HCT116 (cell line): ENCODE results near the gene CLEC11A. TPM values are rescaled to one million over a fixed set of nuclear protein-coding genes. Genes with fewer than 3 reads are reported as not detected.

Experiments used
- ATAC-seq: fragments of 200-7000 bp; cut with Tn5 transposase; 2 replicates; pipeline ENCODE4 v1.9.1; 2020; ENCODE audit warnings: mild to moderate bottlenecking, moderate library complexity
- BruUV-seq: library from RNA; stranded (reverse); fragments of 400-500 nt; replicated peaks from 2 replicates; lab custom pipeline; 2021; lab: Mats Ljungman, UMichigan
- CTCF ChIA-PET: fragments of 300-600 bp; sonication (Branson Sonifier 250); formaldehyde crosslinking; loops from one replicate; lab custom pipeline; 2021; ENCODE audit warnings: antibody characterized with exemption; lab: Charles Lee
- POLR2A ChIA-PET: fragments of 300-600, 350-600 bp; sonication (Branson Sonifier 250); formaldehyde crosslinking; loops from one replicate; lab custom pipeline; 2021; ENCODE audit warnings: antibody characterized with exemption; lab: Charles Lee
- RAD21 ChIA-PET, 2 experiments: fragments of 300-600 bp; sonication (Branson Sonifier 250); formaldehyde crosslinking; loops; one replicate each; lab custom pipeline; 2023; ENCODE audit warnings: low total read pairs in 2 of 2; ENCODE audit not compliant: uncharacterized antibody in 2 of 2, unreplicated experiment in 2 of 2, low non-redundant PET in 1 of 2; lab: Charles Lee
- DNase-seq: peaks from one replicate; pipeline ENCODE4 v3.0.0-alpha.2; 2010; ENCODE audit warnings: low read depth, low spot score
- H2AFZ ChIP-seq: fragments of 200-600 bp; shearing (Covaris generic), sonication (generic); 2 replicates; pipeline ENCODE4 v1.6.1; 2017; ENCODE audit warnings: low read depth, mixed run types, mixed read lengths, antibody characterized with exemption, low read length; ENCODE audit not compliant: poor library complexity, severe bottlenecking
- H3K27ac ChIP-seq: 2 replicates; pipeline ENCODE4 v1.5.1; 2012; ENCODE audit warnings: low read depth, low read length
- H3K27me3 ChIP-seq: fragments of 200-600 bp; sonication (generic); 2 replicates; pipeline ENCODE4 v1.6.1; 2016; ENCODE audit warnings: mixed run types, low read length, mixed read lengths; ENCODE audit not compliant: insufficient read depth
- H3K36me3 ChIP-seq, 2 experiments: fragments of 200-500 bp in 1 of 2; fragments of 200-600 bp in 1 of 2; sonication (Bioruptor generic) in 1 of 2; sonication (generic) in 1 of 2; 2 replicates each; pipeline versions ENCODE4 v1.5.1 to v1.6.1; 2014 to 2016; ENCODE audit warnings: low read length in 2 of 2, inconsistent platforms in 1 of 2, mixed read lengths in 1 of 2, mixed run types in 1 of 2; ENCODE audit not compliant: insufficient read depth in 2 of 2, control insufficient read depth in 1 of 2
- H3K4me1 ChIP-seq, 2 experiments: fragments of 200-600 bp in 1 of 2; sonication (generic) in 1 of 2; 2 replicates each; pipeline versions ENCODE4 v1.5.1 to v1.6.1; 2012 to 2017; ENCODE audit warnings: low read length in 2 of 2, inconsistent platforms in 1 of 2, mild to moderate bottlenecking in 1 of 2, mixed read lengths in 1 of 2, mixed run types in 1 of 2, moderate library complexity in 1 of 2; ENCODE audit not compliant: insufficient read depth in 2 of 2, control insufficient read depth in 1 of 2
- H3K4me2 ChIP-seq: fragments of 200-600 bp; sonication (generic); 2 replicates; pipeline ENCODE4 v1.6.1; 2017; ENCODE audit warnings: mixed run types, low read length, mixed read lengths
- H3K4me3 ChIP-seq, 2 experiments: fragments of 200-600 bp in 1 of 2; sonication (generic) in 1 of 2; replicated peaks in 1 of 2; 2 replicates each; pipeline ENCODE4 v1.5.1; 2011 to 2016; ENCODE audit warnings: low read length in 2 of 2, control low read depth in 1 of 2, low read depth in 1 of 2, mild to moderate bottlenecking in 1 of 2, mixed read lengths in 1 of 2, mixed run types in 1 of 2
- H3K79me2 ChIP-seq: fragments of 200-600 bp; sonication (generic); 2 replicates; pipeline ENCODE4 v1.6.1; 2017; ENCODE audit warnings: mild to moderate bottlenecking, mixed run types, low read length, moderate library complexity, mixed read lengths; ENCODE audit not compliant: insufficient read depth
- H3K9ac ChIP-seq: fragments of 200-600 bp; sonication (generic); 2 replicates; pipeline ENCODE4 v1.6.1; 2016; ENCODE audit warnings: low read length, mixed read lengths
- H3K9me2 ChIP-seq: fragments of 200-600 bp; sonication (generic), shearing (Covaris generic); 2 replicates; pipeline ENCODE4 v1.6.1; 2017; ENCODE audit warnings: mixed run types, mild to moderate bottlenecking, moderate library complexity; ENCODE audit not compliant: insufficient read depth
- H3K9me3 ChIP-seq, 2 experiments: fragments of 200-500 bp in 1 of 2; fragments of 200-600 bp in 1 of 2; sonication (Bioruptor generic) in 1 of 2; sonication (generic) in 1 of 2; 2 replicates each; pipeline ENCODE4 v1.6.1; 2014 to 2017; ENCODE audit warnings: low read length in 2 of 2, mixed read lengths in 2 of 2, inconsistent platforms in 1 of 2, low read depth in 1 of 2, mild to moderate bottlenecking in 1 of 2, mixed run types in 1 of 2, moderate library complexity in 1 of 2; ENCODE audit not compliant: control insufficient read depth in 1 of 2, insufficient read depth in 1 of 2
- H4K20me1 ChIP-seq: fragments of 200-600 bp; sonication (generic), shearing (Covaris generic); 2 replicates; pipeline ENCODE4 v1.6.1; 2017; ENCODE audit warnings: mixed run types, mild to moderate bottlenecking, moderate library complexity; ENCODE audit not compliant: insufficient read depth
- ATF3 ChIP-seq: IDR thresholded peaks from 2 replicates; pipeline ENCODE4 v1.6.1; 2012
- CEBPB ChIP-seq: IDR thresholded peaks from 2 replicates; pipeline ENCODE4 v1.6.1; 2012; ENCODE audit warnings: low read depth
- CTCF ChIP-seq, 3 experiments: fragments of 200-600 bp in 1 of 3; sonication (generic) in 1 of 3; IDR thresholded peaks in 2 of 3; conservative IDR thresholded peaks in 1 of 3; 2 replicates each; pipeline ENCODE4 v1.5.1; 2012 to 2017; ENCODE audit warnings: low read depth in 2 of 3, low read length in 2 of 3, antibody characterized with exemption in 1 of 3, borderline replicate concordance in 1 of 3, control low read depth in 1 of 3, mild to moderate bottlenecking in 1 of 3, mixed read lengths in 1 of 3, mixed run types in 1 of 3, moderate library complexity in 1 of 3; ENCODE audit not compliant: insufficient read depth in 1 of 3
- ELF1 ChIP-seq: IDR thresholded peaks from 2 replicates; pipeline ENCODE4 v1.6.1; 2012; ENCODE audit warnings: low read depth, borderline replicate concordance
- EZH2 ChIP-seq: fragments of 200-600 bp; sonication (generic); IDR thresholded peaks from 2 replicates; pipeline ENCODE4 v1.6.1; 2017; ENCODE audit warnings: antibody characterized with exemption, mixed run types
- EZH2phosphoT487 ChIP-seq: fragments of 200-600 bp; IDR thresholded peaks from 2 replicates; pipeline ENCODE4 v1.6.1; 2018; ENCODE audit warnings: antibody characterized with exemption, borderline replicate concordance
- FOSL1 ChIP-seq: IDR thresholded peaks from 2 replicates; pipeline ENCODE4 v1.6.1; 2012; ENCODE audit warnings: low read depth
- MAX ChIP-seq: IDR thresholded peaks from 2 replicates; pipeline ENCODE4 v1.6.1; 2012
- POLR2A ChIP-seq: IDR thresholded peaks from 2 replicates; pipeline ENCODE4 v1.7.0; 2011; ENCODE audit warnings: borderline replicate concordance; ENCODE audit not compliant: insufficient read depth, insufficient read length; ENCODE audit errors: extremely low read depth
- RAD21 ChIP-seq: IDR thresholded peaks from 2 replicates; pipeline ENCODE4 v1.6.1; 2012; ENCODE audit warnings: low read depth, mild to moderate bottlenecking
- REST ChIP-seq: IDR thresholded peaks from 2 replicates; pipeline ENCODE4 v1.6.1; 2012; ENCODE audit warnings: low read depth
- SIN3A ChIP-seq: IDR thresholded peaks from 2 replicates; pipeline ENCODE4 v1.6.1; 2012; ENCODE audit warnings: low read depth
- SP1 ChIP-seq: IDR thresholded peaks from 2 replicates; pipeline ENCODE4 v1.6.1; 2012; ENCODE audit warnings: low read depth
- SRF ChIP-seq: IDR thresholded peaks from 2 replicates; pipeline ENCODE4 v1.6.1; 2012; ENCODE audit warnings: low read depth
- TCF7L2 ChIP-seq: IDR thresholded peaks from 2 replicates; pipeline ENCODE4 v1.7.0; 2011; ENCODE audit warnings: borderline replicate concordance, inconsistent platforms; ENCODE audit not compliant: insufficient read depth, insufficient read length; ENCODE audit errors: extremely low read depth
- YY1 ChIP-seq: IDR thresholded peaks from 2 replicates; pipeline ENCODE4 v1.6.1; 2011; ENCODE audit warnings: low read length, low read depth, moderate library complexity, mild to moderate bottlenecking; ENCODE audit not compliant: insufficient replicate concordance; ENCODE audit errors: extremely low read depth
- ZBTB33 ChIP-seq: IDR thresholded peaks from 2 replicates; pipeline ENCODE4 v1.6.1; 2011; ENCODE audit warnings: mild to moderate bottlenecking, low read length, moderate library complexity; ENCODE audit not compliant: insufficient replicate concordance; ENCODE audit errors: extremely low read depth
- ZNF274 ChIP-seq: fragments of 200-500 bp; sonication (Bioruptor generic); IDR thresholded peaks from 2 replicates; pipeline ENCODE4 v1.6.1; 2014; ENCODE audit warnings: mild to moderate bottlenecking, low read depth, low read length, inconsistent platforms
- intact Hi-C: fragments of 100-400 bp; cut with micrococcal nuclease; formaldehyde crosslinking; loops from 2 replicates; pipeline ENCODE4 v1.10.0; 2022
- total RNA-seq: library from RNA; stranded (reverse); gene quantifications from one replicate; pipeline ENCODE4 v1.2.1, GENCODE V29; 2021; ENCODE audit not compliant: unreplicated experiment

Gene CLEC11A
- total RNA-seq, 1 experiment from 2014 or later = 7.1 TPM

GRCh38 chr19:50749490-50749889 is 26.3 kb downstream of the CLEC11A start:
- H4K20me1 ChIP-seq = no peaks in the 10 kb centered on the region
- POLR2A ChIA-PET = no interaction called here
- H3K27me3 ChIP-seq = no peaks in the 10 kb centered on the region
- CTCF ChIA-PET = interaction anchor here (1.8 kb wide), 1 partner anchor 25 kb away, joined by 7 read pairs; no protein-coding TSS in a partner anchor
- ATAC-seq (no peak), DNase-seq (no peak)
- no peak overlapping the region for H3K4me3 ChIP-seq
- no peaks in the 10 kb centered on the region for H3K79me2 ChIP-seq
- no peaks in the 10 kb centered on the region for H3K9me3 ChIP-seq
- RAD21 ChIA-PET = no interaction called here
- no peak overlapping the region for H3K27ac ChIP-seq
- H3K4me1 ChIP-seq = no peaks in the 10 kb centered on the region
- no peak overlapping the region for H2AFZ ChIP-seq
- H3K36me3 ChIP-seq = no peaks in the 10 kb centered on the region
- H3K9me2 ChIP-seq = no peaks in the 10 kb centered on the region
- no TSS peak for BruUV-seq
- TF ChIP-seq YY1 = no peak
- TF ChIP-seq SIN3A = no peak
- TF ChIP-seq CTCF (IDR thresholded peaks at IDR 0.05 in 2 of 3, conservative IDR thresholded peaks at IDR 0.05 in 1 of 3; ENCODE audit: borderline replicate concordance in 1 of 3, insufficient read depth in 1 of 3, low read depth in 2 of 3, low read length in 2 of 3) = no peak
- no peak for TF ChIP-seq TCF7L2
- TF ChIP-seq SRF = no peak
- TF ChIP-seq POLR2A = no peak
- no peak for TF ChIP-seq EZH2phosphoT487
- TF ChIP-seq REST = no peak
- no peak for TF ChIP-seq FOSL1
- no peak for TF ChIP-seq ZNF274
- TF ChIP-seq RAD21 = no peak
- no peak for TF ChIP-seq CEBPB
- no peak for TF ChIP-seq MAX
- TF ChIP-seq SP1 = no peak
- TF ChIP-seq ZBTB33 = no peak
- no peak for TF ChIP-seq ATF3
- no peak for TF ChIP-seq EZH2
- TF ChIP-seq ELF1 = no peak
- H3K4me2 ChIP-seq = no peak overlapping the region
- intact Hi-C loops = no loop called here
- H3K9ac ChIP-seq = no peak overlapping the region
